HEK293T (cell line): ENCODE measurements around the gene RBM20.

Experiments
- BHLHE40 ChIP-seq: fragments of 450-650 bp; IDR thresholded peaks from 2 replicates; pipeline ENCODE4 v1.6.1; 2016; ENCODE audit warnings: mild to moderate bottlenecking, moderate library complexity, borderline replicate concordance
- ELF4 ChIP-seq: fragments of 450-650 bp; IDR thresholded peaks from 2 replicates; pipeline ENCODE4 v1.6.1; 2017; ENCODE audit warnings: antibody characterized with exemption
- FOXA1 ChIP-seq: fragments of 450-650 bp; IDR thresholded peaks from 2 replicates; pipeline ENCODE4 v1.6.1; 2016; ENCODE audit warnings: mild to moderate bottlenecking
- FOXK2 ChIP-seq: fragments of 450-650 bp; IDR thresholded peaks from 2 replicates; pipeline ENCODE4 v1.6.1; 2016; ENCODE audit warnings: mild to moderate bottlenecking
- FOXM1 ChIP-seq: fragments of 450-650 bp; IDR thresholded peaks from 2 replicates; pipeline ENCODE4 v1.6.1; 2017; ENCODE audit warnings: mild to moderate bottlenecking, borderline replicate concordance
- L3MBTL2 ChIP-seq: fragments of 450-650 bp; conservative IDR thresholded peaks from 2 replicates; pipeline ENCODE4 v1.6.1; 2016; ENCODE audit warnings: mild to moderate bottlenecking
- SP1 ChIP-seq: fragments of 450-650 bp; IDR thresholded peaks from 2 replicates; pipeline ENCODE4 v1.6.1; 2017
- SUZ12 ChIP-seq: fragments of 450-650 bp; IDR thresholded peaks from 2 replicates; pipeline ENCODE4 v1.6.1; 2016; ENCODE audit warnings: mild to moderate bottlenecking

- TF ChIP-seq FOXM1 (no peak), ELF4 (no peak), SUZ12 (no peak), BHLHE40 (no peak), FOXA1 (no peak), FOXK2 (no peak), L3MBTL2 (no peak), SP1 (no peak)
These were observed 23.8 kb upstream of the RBM20 start for GRCh38 chr10:110620398-110620719.
